Measurements from ENCODE around the gene ADD1. TPM values are rescaled to one million over a fixed set of nuclear protein-coding genes. Genes with fewer than 3 reads are reported as not detected.

ADD1 gene
- total RNA-seq, 2 experiments from 2014 or later: 153 TPM

- intact Hi-C loops (cut with DNase I, micrococcal nuclease): no loop called here
These were observed 11.2 kb upstream of the ADD1 start for GRCh38 chr4:2832309-2832980.

GRCh38 chr4:2832981-2833670 lies 10.5 kb upstream of the ADD1 start:
- peaks cover 45% of the 10 kb centered on the region for H3K4me1 ChIP-seq (ENCODE audit: insufficient read depth, low read length)
- Mint-ChIP-seq H3K27me3 (no peaks in the 10 kb centered on the region), H3K4me3 (no peak overlapping the region), H3K4me1 (ENCODE audit: low read depth) (peaks cover 27% of the 10 kb centered on the region), H3K9me3 (no peaks in the 10 kb centered on the region), H3K36me3 (ENCODE audit: low read depth) (peaks cover 29% of the 10 kb centered on the region), H3K27ac (peak overlapping the region; percentile 17)
- DNase-seq (peak in 1 of 14 experiments; percentile 21), ATAC-seq (ENCODE audit: poor library complexity) (no peak)
- intact Hi-C loops (cut with DNase I, micrococcal nuclease): no loop called here
- no peaks in the 10 kb centered on the region for H3K9me3 ChIP-seq (ENCODE audit: control insufficient read depth in 1 of 2, insufficient read depth in 1 of 2, low read length in 2 of 2)
- TF ChIP-seq CTCF (IDR thresholded peaks at IDR 0.05): no peak
- ChIA-PET CTCF (no interaction called here), POLR2A (no interaction called here)
- H3K4me3 ChIP-seq (ENCODE audit: low read length): no peak overlapping the region
- no peaks in the 10 kb centered on the region for H3K27me3 ChIP-seq (ENCODE audit: control insufficient read depth in 1 of 2, insufficient read depth in 2 of 2, low read length in 2 of 2)
- H3K36me3 ChIP-seq (ENCODE audit: insufficient read depth, low read length): peaks cover 59% of the 10 kb centered on the region
- no peak overlapping the region for H3K27ac ChIP-seq (ENCODE audit: low read depth in 1 of 2, low read length in 2 of 2)

More at GRCh38 chr4:2832309-2832980, 11.2 kb upstream of the ADD1 start:
- no peaks in the 10 kb centered on the region for H3K9me3 ChIP-seq (ENCODE audit: control insufficient read depth in 1 of 2, insufficient read depth in 1 of 2, low read length in 2 of 2)
- peaks cover 66% of the 10 kb centered on the region for H3K36me3 ChIP-seq (ENCODE audit: insufficient read depth, low read length)
- ChIA-PET POLR2A (no interaction called here), CTCF (no interaction called here)
- peak overlapping the region; percentile 17 for H3K27ac Mint-ChIP-seq
- DNase-seq (peak in 2 of 14 experiments; percentile 12 to 31), ATAC-seq (ENCODE audit: poor library complexity) (no peak)
- no peak overlapping the region for H3K4me3 Mint-ChIP-seq
- TF ChIP-seq CTCF (IDR thresholded peaks at IDR 0.05): no peak
- H3K9me3 Mint-ChIP-seq: no peaks in the 10 kb centered on the region
- H3K27me3 Mint-ChIP-seq: no peaks in the 10 kb centered on the region
- H3K4me1 Mint-ChIP-seq (ENCODE audit: low read depth): peaks cover 20% of the 10 kb centered on the region
- H3K27ac ChIP-seq (ENCODE audit: low read depth in 1 of 2, low read length in 2 of 2): no peak overlapping the region
- H3K4me3 ChIP-seq (ENCODE audit: low read length): no peak overlapping the region
- H3K4me1 ChIP-seq (ENCODE audit: insufficient read depth, low read length): peaks cover 38% of the 10 kb centered on the region
- H3K27me3 ChIP-seq (ENCODE audit: control insufficient read depth in 1 of 2, insufficient read depth in 2 of 2, low read length in 2 of 2): no peaks in the 10 kb centered on the region
- peaks cover 36% of the 10 kb centered on the region for H3K36me3 Mint-ChIP-seq (ENCODE audit: low read depth)

DNA sequence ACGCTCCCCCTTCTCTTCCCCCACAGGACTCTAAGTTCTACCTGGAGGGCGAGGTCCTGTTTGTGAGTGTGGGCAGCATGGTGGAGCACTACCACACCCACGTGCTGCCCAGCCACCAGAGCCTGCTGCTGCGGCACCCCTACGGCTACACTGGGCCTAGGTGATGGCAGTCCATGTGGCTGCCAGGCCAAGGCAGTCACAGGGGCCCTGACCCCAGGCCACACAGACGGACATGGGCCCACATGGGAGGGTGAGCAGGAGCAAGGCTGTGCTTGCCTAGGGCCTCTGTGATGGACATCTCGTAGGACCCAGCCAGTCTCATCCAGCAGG lies 10.0 kb upstream of the ADD1 start:
- intact Hi-C loops (cut with DNase I, micrococcal nuclease): no loop called here
- Mint-ChIP-seq H3K36me3 (ENCODE audit: low read depth) (peaks cover 24% of the 10 kb centered on the region), H3K27ac (no peak overlapping the region), H3K27me3 (no peaks in the 10 kb centered on the region), H3K9me3 (no peaks in the 10 kb centered on the region), H3K4me1 (ENCODE audit: low read depth) (peaks cover 32% of the 10 kb centered on the region), H3K4me3 (no peak overlapping the region)
- Histone ChIP-seq H3K27me3 (ENCODE audit: control insufficient read depth in 1 of 2, insufficient read depth in 2 of 2, low read length in 2 of 2) (no peaks in the 10 kb centered on the region), H3K4me1 (ENCODE audit: insufficient read depth, low read length) (peaks cover 50% of the 10 kb centered on the region), H3K27ac (ENCODE audit: low read depth in 1 of 2, low read length in 2 of 2) (no peak overlapping the region), H3K9me3 (ENCODE audit: control insufficient read depth in 1 of 2, insufficient read depth in 1 of 2, low read length in 2 of 2) (no peaks in the 10 kb centered on the region), H3K4me3 (ENCODE audit: low read length) (no peak overlapping the region), H3K36me3 (ENCODE audit: insufficient read depth, low read length) (peaks cover 54% of the 10 kb centered on the region)
- no peak for TF ChIP-seq CTCF (IDR thresholded peaks at IDR 0.05)
- ChIA-PET POLR2A (interaction anchor here (1.2 kb wide), 1 partner anchor 19 kb away, joined by 3 read pairs; no protein-coding TSS in a partner anchor), CTCF (no interaction called here)
- ATAC-seq (ENCODE audit: poor library complexity) (no peak), DNase-seq (no peak)

All from CD4-positive, alpha-beta T cell (primary cell).